H1 (cell line): ENCODE results near the gene STXBP6. TPM values are rescaled to one million over a fixed set of nuclear protein-coding genes. Genes with fewer than 3 reads are reported as not detected.

Experiments
- HDAC2 ChIP-seq, 2 experiments: fragments of 300-600 bp in 1 of 2; sonication (generic) in 1 of 2; IDR thresholded peaks; 2 replicates each; pipeline ENCODE4 v1.6.1; 2011 to 2012; ENCODE audit warnings: low read depth in 2 of 2, low read length in 2 of 2, mild to moderate bottlenecking in 2 of 2, moderate library complexity in 2 of 2, borderline replicate concordance in 1 of 2, inconsistent platforms in 1 of 2
- JUND ChIP-seq: IDR thresholded peaks from 2 replicates; pipeline ENCODE4 v1.6.1; 2011; ENCODE audit warnings: mild to moderate bottlenecking, improper control_type of control experiment, low read length
- polyA plus RNA-seq, 7 experiments: library from polyadenylated mRNA; depleted of rRNA in 3 of 7; stranded (reverse) in 5 of 7; unstranded in 2 of 7; fragments of >200 nt in 5 of 7; fragments of 200-250 nt in 2 of 7; gene quantifications; 1 replicate in 5 of 7; 2 replicates in 1 of 7; 4 replicates in 1 of 7; pipeline versions ENCODE4 v1.2.1 to v1.2.3, GENCODE V29; 2011 to 2013; ENCODE audit warnings: missing spikeins in 2 of 7, mixed read lengths in 2 of 7
- total RNA-seq: library from RNA; stranded (reverse); fragmentation: NEBNext Ultra II Directional; extraction: Animal tissue kit (Norgen Biotek cat#: 25700); gene quantifications from 2 replicates; pipeline ENCODE4 v1.2.1, GENCODE V29; 2021
- TF ChIP-seq, protein P1 (sequence below): fragments of 300-600 bp; sonication (generic); IDR thresholded peaks from 2 replicates; pipeline ENCODE4 v1.7.1; 2012; ENCODE audit warnings: low read length, moderate library complexity, mild to moderate bottlenecking, inconsistent platforms; ENCODE audit not compliant: insufficient replicate concordance

The STXBP6 gene
- total and polyA plus RNA-seq, 2 of the 8 experiments (the other 6 are each of a cell fraction or from before 2014, with no cell fraction given) = 9.4 to 18.1 TPM

DNA sequence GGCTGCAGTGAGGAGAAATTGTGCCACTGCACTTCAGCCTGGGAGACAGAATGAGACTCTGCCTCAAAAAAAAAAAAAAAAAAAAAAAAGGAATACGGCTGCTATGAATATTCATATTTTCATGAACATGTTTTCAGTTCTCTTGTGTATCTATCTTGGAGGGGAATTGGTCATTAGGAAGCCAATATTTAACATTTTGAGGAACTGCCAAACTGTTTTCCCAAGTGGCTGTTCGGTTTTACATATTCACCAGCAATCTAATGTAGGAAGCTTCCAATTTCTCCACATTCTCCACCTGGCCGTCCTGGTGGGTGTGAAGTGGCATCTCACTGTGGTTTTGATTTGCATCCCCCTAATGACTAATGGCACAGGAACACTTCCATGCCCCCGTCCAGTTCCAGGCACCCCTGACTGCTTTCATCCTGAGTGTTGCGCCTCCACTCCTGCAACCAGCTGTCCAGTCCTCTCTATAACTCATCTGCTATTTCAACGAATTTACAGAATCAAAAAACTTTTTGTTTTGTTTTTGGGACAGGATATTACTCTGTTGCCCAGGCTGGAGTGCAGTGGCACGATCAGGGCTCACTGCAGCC is 5.7 kb downstream of the STXBP6 start (continued):
- TF ChIP-seq HDAC2 (IDR thresholded peaks at IDR 0.05; ENCODE audit: borderline replicate concordance in 1 of 2, low read depth in 2 of 2, low read length in 2 of 2) (no peak), JUND (no peak)
- TF ChIP-seq, protein P1, sequence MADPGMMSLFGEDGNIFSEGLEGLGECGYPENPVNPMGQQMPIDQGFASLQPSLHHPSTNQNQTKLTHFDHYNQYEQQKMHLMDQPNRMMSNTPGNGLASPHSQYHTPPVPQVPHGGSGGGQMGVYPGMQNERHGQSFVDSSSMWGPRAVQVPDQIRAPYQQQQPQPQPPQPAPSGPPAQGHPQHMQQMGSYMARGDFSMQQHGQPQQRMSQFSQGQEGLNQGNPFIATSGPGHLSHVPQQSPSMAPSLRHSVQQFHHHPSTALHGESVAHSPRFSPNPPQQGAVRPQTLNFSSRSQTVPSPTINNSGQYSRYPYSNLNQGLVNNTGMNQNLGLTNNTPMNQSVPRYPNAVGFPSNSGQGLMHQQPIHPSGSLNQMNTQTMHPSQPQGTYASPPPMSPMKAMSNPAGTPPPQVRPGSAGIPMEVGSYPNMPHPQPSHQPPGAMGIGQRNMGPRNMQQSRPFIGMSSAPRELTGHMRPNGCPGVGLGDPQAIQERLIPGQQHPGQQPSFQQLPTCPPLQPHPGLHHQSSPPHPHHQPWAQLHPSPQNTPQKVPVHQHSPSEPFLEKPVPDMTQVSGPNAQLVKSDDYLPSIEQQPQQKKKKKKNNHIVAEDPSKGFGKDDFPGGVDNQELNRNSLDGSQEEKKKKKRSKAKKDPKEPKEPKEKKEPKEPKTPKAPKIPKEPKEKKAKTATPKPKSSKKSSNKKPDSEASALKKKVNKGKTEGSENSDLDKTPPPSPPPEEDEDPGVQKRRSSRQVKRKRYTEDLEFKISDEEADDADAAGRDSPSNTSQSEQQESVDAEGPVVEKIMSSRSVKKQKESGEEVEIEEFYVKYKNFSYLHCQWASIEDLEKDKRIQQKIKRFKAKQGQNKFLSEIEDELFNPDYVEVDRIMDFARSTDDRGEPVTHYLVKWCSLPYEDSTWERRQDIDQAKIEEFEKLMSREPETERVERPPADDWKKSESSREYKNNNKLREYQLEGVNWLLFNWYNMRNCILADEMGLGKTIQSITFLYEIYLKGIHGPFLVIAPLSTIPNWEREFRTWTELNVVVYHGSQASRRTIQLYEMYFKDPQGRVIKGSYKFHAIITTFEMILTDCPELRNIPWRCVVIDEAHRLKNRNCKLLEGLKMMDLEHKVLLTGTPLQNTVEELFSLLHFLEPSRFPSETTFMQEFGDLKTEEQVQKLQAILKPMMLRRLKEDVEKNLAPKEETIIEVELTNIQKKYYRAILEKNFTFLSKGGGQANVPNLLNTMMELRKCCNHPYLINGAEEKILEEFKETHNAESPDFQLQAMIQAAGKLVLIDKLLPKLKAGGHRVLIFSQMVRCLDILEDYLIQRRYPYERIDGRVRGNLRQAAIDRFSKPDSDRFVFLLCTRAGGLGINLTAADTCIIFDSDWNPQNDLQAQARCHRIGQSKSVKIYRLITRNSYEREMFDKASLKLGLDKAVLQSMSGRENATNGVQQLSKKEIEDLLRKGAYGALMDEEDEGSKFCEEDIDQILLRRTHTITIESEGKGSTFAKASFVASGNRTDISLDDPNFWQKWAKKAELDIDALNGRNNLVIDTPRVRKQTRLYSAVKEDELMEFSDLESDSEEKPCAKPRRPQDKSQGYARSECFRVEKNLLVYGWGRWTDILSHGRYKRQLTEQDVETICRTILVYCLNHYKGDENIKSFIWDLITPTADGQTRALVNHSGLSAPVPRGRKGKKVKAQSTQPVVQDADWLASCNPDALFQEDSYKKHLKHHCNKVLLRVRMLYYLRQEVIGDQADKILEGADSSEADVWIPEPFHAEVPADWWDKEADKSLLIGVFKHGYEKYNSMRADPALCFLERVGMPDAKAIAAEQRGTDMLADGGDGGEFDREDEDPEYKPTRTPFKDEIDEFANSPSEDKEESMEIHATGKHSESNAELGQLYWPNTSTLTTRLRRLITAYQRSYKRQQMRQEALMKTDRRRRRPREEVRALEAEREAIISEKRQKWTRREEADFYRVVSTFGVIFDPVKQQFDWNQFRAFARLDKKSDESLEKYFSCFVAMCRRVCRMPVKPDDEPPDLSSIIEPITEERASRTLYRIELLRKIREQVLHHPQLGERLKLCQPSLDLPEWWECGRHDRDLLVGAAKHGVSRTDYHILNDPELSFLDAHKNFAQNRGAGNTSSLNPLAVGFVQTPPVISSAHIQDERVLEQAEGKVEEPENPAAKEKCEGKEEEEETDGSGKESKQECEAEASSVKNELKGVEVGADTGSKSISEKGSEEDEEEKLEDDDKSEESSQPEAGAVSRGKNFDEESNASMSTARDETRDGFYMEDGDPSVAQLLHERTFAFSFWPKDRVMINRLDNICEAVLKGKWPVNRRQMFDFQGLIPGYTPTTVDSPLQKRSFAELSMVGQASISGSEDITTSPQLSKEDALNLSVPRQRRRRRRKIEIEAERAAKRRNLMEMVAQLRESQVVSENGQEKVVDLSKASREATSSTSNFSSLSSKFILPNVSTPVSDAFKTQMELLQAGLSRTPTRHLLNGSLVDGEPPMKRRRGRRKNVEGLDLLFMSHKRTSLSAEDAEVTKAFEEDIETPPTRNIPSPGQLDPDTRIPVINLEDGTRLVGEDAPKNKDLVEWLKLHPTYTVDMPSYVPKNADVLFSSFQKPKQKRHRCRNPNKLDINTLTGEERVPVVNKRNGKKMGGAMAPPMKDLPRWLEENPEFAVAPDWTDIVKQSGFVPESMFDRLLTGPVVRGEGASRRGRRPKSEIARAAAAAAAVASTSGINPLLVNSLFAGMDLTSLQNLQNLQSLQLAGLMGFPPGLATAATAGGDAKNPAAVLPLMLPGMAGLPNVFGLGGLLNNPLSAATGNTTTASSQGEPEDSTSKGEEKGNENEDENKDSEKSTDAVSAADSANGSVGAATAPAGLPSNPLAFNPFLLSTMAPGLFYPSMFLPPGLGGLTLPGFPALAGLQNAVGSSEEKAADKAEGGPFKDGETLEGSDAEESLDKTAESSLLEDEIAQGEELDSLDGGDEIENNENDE = no peak
